GF-D8 (cell line): ENCODE measurements around the gene ACTR6.
"Not testable (repeated sequence)": the region's sequence is repeated elsewhere in the genome, so short reads cannot be mapped to it uniquely, and the experiment has no call there.

ENCODE experiments used
- DNase-seq: peaks from one replicate; lab custom pipeline; 2025; lab: John Stamatoyannopoulos, UW

ACTR6 gene

GRCh38 chr12:100221523-100221922 lies 20.9 kb downstream of the ACTR6 start:
- DNase-seq = no peak

GRCh38 chr12:100222173-100222572 lies 21.6 kb downstream of the ACTR6 start:
- not testable (repeated sequence) for DNase-seq

- no peak for DNase-seq
Measured at GRCh38 chr12:100225491-100225890, 24.9 kb downstream of the ACTR6 start.

DNA sequence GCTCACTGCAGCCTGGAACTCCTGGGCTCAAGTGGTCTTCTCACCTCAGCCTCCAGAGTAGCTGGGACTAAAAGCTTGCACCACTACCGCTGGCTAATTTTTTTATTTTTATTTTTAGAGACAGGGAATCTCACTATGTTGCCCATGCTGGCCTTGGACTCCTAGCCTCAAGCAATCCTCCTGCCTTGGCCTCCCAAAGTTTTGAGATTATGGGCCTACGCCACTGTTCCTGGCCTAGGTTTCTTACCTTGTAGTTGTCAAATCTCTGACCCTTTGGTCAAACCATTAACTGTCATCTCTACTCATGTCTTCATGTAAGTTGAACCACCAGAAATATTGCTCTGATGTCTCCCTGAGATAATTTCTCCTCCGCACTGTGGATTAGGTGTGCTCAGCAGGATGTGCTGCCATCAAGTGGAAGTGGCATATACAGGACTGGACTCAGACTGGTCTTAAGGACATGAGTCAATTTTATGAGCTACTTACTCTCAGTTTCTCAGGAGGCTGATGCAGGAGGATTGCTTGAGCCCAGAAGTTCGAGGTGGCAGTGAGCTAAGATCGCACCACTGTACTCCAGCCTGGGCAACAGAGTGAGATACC lies 28.5 kb downstream of the ACTR6 start:
- DNase-seq = peak; percentile 48

DNA sequence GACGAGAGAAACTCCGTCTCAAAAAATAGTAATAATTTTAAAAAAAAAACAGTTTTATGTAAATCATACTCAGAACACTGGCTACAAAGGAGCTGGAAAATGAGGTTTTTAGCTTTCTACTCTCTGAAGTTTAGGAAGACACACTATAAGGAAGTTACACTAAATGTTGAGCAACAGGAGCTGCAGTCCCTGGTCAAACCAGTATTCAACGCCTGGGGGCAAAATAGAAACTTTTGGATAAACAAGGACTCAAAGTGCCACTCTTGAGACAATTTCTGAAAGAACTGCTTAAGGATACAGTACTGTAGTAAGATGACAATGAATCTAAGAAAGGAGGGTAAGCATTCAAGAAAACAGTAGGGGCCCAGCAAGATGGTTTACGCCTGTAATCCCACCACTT lies 29.3 kb downstream of the ACTR6 start:
- DNase-seq = peak; percentile 48

GRCh38 chr12:100231873-100232272 lies 31.3 kb downstream of the ACTR6 start:
- DNase-seq = not testable (repeated sequence)

- DNase-seq = no peak
Measured at GRCh38 chr12:100234166-100234565, 33.6 kb downstream of the ACTR6 start.

DNA sequence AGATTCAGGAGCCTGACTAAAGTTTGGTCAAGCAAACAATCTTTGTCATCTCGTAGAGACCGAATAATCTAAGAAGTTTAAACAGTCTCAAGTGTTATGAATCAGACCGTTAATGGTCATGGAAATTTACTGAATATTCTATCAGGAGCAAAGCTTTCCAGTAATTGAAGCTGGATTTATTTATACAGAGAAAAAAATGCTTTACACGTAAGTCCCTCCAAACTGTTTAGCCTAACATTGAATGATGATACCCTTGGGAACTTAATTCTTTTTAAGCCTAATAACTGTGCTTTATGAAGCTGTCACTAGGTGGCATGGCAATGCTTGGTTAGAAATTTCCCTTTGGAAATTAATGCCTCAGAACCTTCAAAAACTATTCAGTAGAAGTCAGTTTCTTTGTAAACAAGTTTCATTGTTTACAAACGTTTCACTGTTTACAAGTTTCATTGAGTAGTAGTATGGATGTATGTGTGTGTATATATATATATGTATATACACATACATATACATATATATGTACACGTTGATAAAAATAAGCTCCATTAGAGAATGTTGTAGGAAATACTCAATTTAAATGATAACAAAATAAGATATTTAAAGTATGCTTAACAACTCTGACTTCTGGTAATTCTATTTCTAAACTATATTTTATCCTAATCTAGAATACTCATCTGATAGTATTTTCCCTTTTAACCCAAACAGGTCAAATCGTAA lies 34.1 kb downstream of the ACTR6 start:
- DNase-seq = no peak

DNA sequence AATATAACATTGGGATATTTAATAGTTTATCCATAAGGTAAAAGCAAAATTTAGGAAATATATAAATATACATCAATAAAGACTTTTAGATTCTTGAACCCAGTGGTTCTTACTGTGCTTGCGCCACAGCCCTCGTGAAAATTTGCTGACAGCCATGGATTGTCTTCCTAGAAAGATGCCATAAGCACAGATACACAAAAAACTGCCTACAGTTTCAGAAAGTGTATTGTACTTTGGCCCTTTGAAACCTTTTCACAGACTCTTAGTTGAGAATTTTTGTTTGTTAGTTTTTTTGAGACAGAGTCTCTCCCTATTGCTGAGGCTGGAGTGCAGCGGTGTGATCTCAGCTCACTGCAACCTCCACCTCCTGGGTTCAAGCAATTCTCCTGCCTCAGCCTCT lies 38.2 kb downstream of the ACTR6 start:
- DNase-seq = no peak

DNA sequence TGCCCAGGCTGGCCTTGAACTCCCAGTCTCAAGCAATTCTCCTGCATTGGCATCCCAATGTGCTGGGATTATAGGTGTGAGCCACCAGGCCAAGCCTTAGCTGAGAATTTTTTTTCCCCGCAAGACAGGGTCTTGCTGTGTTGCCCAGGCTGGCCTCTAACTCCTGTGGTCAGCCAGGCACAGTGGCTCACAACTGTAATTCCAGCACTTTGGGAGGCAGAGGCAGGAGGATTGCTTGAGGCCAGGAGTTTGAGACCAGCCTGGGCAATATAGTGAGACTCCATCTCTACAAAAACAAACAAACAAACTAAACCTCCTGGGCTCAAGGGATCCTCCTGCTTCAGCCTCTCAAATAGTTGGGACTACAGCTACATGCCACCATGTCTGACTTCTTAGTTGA lies 39.0 kb downstream of the ACTR6 start:
- no peak for DNase-seq

DNA sequence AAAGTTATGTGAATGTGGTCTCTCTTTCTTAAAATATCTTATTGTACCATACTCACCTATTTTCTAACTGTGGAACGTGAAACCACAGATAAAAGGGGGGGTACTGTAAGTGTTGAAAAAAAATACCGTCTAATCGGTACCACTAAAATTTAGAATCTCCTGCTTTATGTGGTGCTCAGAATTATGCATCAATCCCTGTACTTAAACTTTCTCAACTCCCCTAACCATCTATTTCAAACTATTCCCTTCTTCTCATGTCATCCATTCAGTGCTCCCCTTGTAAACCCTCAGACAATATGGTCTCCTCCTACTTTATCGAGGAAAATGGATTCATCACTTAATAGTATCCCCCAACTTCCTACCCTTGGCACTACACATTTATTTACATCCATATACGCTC lies 42.5 kb downstream of the ACTR6 start:
- DNase-seq = no peak

- DNase-seq = no peak
Measured at GRCh38 chr12:100247765-100248164, 47.1 kb downstream of the ACTR6 start.

- DNase-seq = no peak
Measured at GRCh38 chr12:100248886-100249285, 48.3 kb downstream of the ACTR6 start.

DNA sequence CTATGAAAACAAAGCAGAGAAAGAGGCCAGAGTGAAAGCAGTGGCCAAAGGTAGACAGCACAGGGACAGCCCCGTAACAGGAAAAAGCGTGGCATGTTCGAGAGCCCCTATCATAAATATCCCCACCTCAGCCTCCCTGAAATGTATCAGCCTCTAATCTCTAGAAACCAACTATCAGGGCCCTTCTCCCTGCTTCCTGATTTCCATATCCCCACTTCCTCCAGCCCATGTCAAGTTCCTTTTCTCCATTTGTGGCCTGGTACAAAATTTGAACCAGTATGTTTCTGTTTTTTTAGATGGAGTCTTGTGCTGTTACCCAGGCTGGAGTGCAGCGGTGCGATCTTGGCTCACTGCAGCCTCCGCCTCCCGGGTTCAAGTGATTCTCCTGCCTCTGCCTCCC lies 49.3 kb downstream of the ACTR6 start:
- no peak for DNase-seq

- no peak for DNase-seq
Measured at GRCh38 chr12:100251917-100252316, 51.3 kb downstream of the ACTR6 start.

- no peak for DNase-seq
Measured at GRCh38 chr12:100253437-100253836, 52.8 kb downstream of the ACTR6 start.

DNA sequence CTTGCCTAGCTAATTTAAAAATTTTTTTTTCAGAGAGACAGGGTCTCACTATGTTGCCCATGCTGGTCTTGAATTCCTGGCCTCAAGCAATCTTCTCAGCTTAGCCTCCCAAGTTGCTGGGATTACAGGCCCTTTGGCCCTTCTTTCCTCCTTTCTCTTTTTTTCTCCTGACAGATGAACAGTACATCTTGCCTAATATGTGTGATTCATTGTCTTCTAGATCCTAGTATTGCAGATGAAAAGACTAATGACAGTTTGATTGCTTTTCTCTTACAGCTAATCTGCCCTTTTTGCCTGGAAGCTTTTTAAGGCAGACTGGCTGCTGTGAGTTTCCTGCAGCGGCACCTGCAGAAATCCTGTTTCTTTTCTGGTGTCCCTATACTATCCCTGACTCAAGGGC lies 54.3 kb downstream of the ACTR6 start:
- DNase-seq = no peak

DNA sequence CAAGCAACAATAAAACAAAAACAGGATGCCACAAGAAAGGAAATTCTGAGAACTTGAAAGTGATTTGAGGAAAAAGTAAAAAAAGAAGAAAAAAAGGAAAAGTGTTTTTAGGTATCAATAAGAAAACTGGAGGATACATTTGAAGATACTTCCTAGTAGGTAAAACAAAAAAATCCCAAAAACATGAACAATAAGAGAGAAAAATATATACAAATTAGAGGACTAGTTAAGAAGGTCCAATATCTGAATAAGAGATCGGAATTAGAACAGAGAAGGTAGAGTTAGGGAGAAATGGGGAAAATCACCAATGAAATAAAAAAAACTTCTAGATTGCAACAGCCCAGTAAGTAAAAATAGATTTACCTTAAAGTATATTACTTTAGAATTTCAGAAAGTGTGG lies 57.5 kb downstream of the ACTR6 start:
- DNase-seq = no peak

DNA sequence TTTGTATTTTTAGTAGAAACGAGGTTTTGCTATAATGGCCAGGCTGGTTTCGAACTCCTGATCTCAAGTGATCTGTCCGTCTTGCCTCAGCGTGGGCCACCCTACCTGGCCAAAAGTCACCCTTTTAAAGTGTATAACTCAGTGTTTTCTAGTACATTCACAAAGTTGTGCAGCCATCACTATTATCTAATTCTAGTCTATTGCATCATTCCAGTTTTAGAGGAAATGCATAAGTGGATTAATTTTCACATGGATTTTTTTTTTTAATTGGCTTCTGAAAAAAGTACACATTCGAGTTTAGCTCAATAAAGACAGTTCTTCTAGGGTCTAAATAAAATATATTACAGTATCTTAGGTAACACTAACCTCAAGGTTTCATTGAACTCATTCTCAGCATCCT lies 62.5 kb downstream of the ACTR6 start:
- no peak for DNase-seq

- not testable (repeated sequence) for DNase-seq
Measured at GRCh38 chr12:100265107-100265506, 64.5 kb downstream of the ACTR6 start.

DNA sequence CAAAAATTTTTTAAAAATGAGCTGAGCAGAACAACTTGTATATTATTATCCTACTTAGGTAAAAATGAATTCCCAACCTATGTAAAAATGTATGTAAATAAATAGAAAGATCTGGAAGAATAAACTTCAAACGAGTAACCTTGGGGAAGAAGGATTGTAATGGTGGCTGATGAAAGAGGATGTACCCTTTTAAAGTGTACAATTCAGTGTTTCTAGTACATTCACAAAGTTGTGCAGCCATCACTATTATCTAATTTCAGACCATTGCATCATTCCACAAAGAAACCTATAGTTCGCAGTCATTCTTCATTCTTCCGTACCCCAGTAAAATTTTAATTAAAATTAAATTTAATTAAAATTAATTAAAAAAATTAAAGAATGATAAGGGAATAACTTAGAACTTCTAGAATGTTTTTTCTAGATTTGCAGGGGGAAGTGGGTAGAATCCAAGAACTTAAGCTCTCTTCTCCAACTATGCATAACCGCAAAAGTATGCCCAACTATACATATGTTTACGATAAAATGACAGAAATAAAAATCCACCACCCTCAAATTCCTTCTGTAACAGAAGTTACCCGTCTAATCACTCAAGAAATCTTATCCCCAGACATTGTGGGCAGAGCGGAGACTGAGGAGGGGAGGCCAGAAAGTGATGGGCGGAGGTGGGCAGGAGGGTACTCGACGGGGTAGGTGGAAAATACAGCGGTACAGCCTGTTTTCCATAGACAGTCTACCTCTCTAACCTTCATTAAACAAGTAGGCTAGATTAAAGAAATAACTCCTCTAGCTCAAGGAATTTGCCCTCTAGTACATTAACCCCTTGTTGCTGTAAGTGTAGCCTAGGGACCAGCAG lies 65.3 kb downstream of the ACTR6 start:
- no peak for DNase-seq

GRCh38 chr12:100266585-100266834 lies 65.9 kb downstream of the ACTR6 start:
- no peak for DNase-seq

DNA sequence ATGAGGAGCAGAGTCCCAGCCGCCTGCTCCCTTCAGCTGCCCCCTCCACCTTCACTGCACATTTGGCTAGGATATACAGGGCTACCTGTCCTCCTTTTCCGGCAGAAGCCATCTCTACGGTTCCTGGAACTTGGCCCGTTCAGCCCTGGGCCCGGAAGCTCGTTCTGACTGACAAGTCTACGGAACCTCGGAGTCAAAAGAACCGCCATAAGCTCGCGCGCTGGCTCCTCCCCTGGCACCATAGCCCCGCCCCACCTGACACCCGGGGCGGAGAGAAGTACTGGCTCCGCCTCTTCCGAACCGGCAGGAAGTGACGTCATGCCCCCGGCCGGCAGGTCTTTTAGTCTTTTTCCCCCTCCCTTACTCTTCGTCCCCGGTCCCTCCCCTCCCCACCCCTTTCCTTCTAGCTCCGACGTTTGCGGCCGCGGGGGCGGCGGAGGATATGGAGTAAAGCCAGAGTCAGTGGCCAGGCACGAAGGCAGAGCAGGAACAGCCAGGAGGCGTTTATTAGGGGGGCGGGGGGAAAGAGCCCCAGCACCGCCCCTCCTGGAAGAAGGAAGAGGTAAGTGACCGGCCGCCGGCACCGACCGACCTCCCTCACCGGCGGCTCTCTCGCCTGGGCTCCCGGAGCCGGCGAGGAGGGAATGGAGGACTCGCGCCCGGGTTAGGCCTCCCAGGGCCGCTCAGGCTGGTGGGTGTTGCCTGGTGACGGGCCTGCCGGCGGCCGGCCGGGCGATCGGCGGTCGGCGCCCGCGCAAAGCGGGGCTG lies 66.4 kb downstream of the ACTR6 start, which contains the start of the genes DEPDC4 and SCYL2:
DEPDC4 (minus strand) TSS at position 245 of the 768 bp plus-strand sequence; CDS start at position 242, 3 bp downstream.
SCYL2 (plus strand) TSS at position 343 of the 768 bp plus-strand sequence. CDS start 15,794 bp downstream, outside the sequence.
- DNase-seq = peak; percentile 93
